ENCODE results near the gene TGFA. TPM values are rescaled to one million over a fixed set of nuclear protein-coding genes. Genes with fewer than 3 reads are reported as not detected.

Gene TGFA
- total and polyA plus RNA-seq, 2 experiments from 2014 or later, result 9.2 to 17.3 TPM

- H3K27me3 ChIP-seq (replicated peaks; ENCODE audit: insufficient read depth), result no peaks in the 10 kb centered on the region
- no peaks in the 10 kb centered on the region for H3K36me3 ChIP-seq (ENCODE audit: low read depth)
- no peaks in the 10 kb centered on the region for H3K9me2 ChIP-seq (ENCODE audit: insufficient read depth)
- TF ChIP-seq EZH2phosphoT487 (IDR thresholded peaks at IDR 0.05; ENCODE audit: insufficient read depth, low read depth) (no peak), EZH2 (IDR thresholded peaks at IDR 0.05; ENCODE audit: insufficient read depth, poor library complexity, severe bottlenecking) (no peak)
- H3K79me2 ChIP-seq (ENCODE audit: insufficient read depth), result no peaks in the 10 kb centered on the region
- no peaks in the 10 kb centered on the region for H4K20me1 ChIP-seq (ENCODE audit: insufficient read depth)
- 80 to 85% methylated on average over 4 of the region's 4 CpGs for WGBS, 2 experiments (ENCODE audit: low coverage in 1 of 2, low lambda C conversion rate in 2 of 2, missing lambda C conversion rate in 2 of 2)
- no peak overlapping the region for H3K27ac ChIP-seq
- DNase-seq, result no peak
- H3K9ac ChIP-seq, result no peak overlapping the region
- no peaks in the 10 kb centered on the region for H3F3A ChIP-seq (ENCODE audit: insufficient read depth)
- no peak overlapping the region for H3K4me2 ChIP-seq (ENCODE audit: unreplicated experiment)
- H2AFZ ChIP-seq, result no peak overlapping the region
- H3K4me1 ChIP-seq (ENCODE audit: insufficient read depth), result no peaks in the 10 kb centered on the region
- in situ Hi-C loops (cut with MboI), result no loop called here
- no peak overlapping the region for H3K4me3 ChIP-seq
- H3K9me3 ChIP-seq (ENCODE audit: low read depth), result peaks cover 3% of the 10 kb centered on the region
Observed at GRCh38 chr2:70534183-70534836, 19.3 kb downstream of the TGFA start.

GRCh38 chr2:70532244-70532935 lies 21.2 kb downstream of the TGFA start:
- H3K79me2 ChIP-seq (ENCODE audit: insufficient read depth), result no peaks in the 10 kb centered on the region
- no peaks in the 10 kb centered on the region for H3K4me1 ChIP-seq (ENCODE audit: insufficient read depth)
- H3K36me3 ChIP-seq (ENCODE audit: low read depth), result no peaks in the 10 kb centered on the region
- no peak overlapping the region for H3K27ac ChIP-seq
- no peak overlapping the region for H3K9ac ChIP-seq
- peaks cover 3% of the 10 kb centered on the region for H3K9me3 ChIP-seq (ENCODE audit: low read depth)
- H3K4me3 ChIP-seq, result no peak overlapping the region
- no peaks in the 10 kb centered on the region for H3K9me2 ChIP-seq (ENCODE audit: insufficient read depth)
- 79 to 80% methylated on average over 7 of the region's 7 CpGs for WGBS, 2 experiments (ENCODE audit: low coverage in 1 of 2, low lambda C conversion rate in 2 of 2, missing lambda C conversion rate in 2 of 2)
- H3F3A ChIP-seq (ENCODE audit: insufficient read depth), result no peaks in the 10 kb centered on the region
- H2AFZ ChIP-seq, result no peak overlapping the region
- in situ Hi-C loops (cut with MboI), result no loop called here
- H4K20me1 ChIP-seq (ENCODE audit: insufficient read depth), result no peaks in the 10 kb centered on the region
- no peak overlapping the region for H3K4me2 ChIP-seq (ENCODE audit: unreplicated experiment)
- H3K27me3 ChIP-seq (replicated peaks; ENCODE audit: insufficient read depth), result no peaks in the 10 kb centered on the region
- TF ChIP-seq EZH2 (IDR thresholded peaks at IDR 0.05; ENCODE audit: insufficient read depth, poor library complexity, severe bottlenecking), result no peak
- no peak for TF ChIP-seq EZH2phosphoT487 (IDR thresholded peaks at IDR 0.05; ENCODE audit: insufficient read depth, low read depth)
- no peak for DNase-seq

- Histone ChIP-seq H3K9me2 (ENCODE audit: insufficient read depth) (no peaks in the 10 kb centered on the region), H3K36me3 (ENCODE audit: low read depth) (no peaks in the 10 kb centered on the region), H3K4me1 (ENCODE audit: insufficient read depth) (no peaks in the 10 kb centered on the region), H3K27ac (no peak overlapping the region), H2AFZ (no peak overlapping the region), H3K9ac (no peak overlapping the region), H4K20me1 (ENCODE audit: insufficient read depth) (no peaks in the 10 kb centered on the region), H3K9me3 (ENCODE audit: low read depth) (peaks cover 2% of the 10 kb centered on the region), H3K4me3 (no peak overlapping the region), H3K4me2 (ENCODE audit: unreplicated experiment) (no peak overlapping the region), H3F3A (ENCODE audit: insufficient read depth) (no peaks in the 10 kb centered on the region), H3K79me2 (ENCODE audit: insufficient read depth) (no peaks in the 10 kb centered on the region), H3K27me3 (replicated peaks; ENCODE audit: insufficient read depth) (no peaks in the 10 kb centered on the region)
- 81 to 83% methylated on average over 3 of the region's 3 CpGs for WGBS, 2 experiments (ENCODE audit: low coverage in 1 of 2, low lambda C conversion rate in 2 of 2, missing lambda C conversion rate in 2 of 2)
- in situ Hi-C loops (cut with MboI), result no loop called here
- DNase-seq, result no peak
- TF ChIP-seq EZH2phosphoT487 (IDR thresholded peaks at IDR 0.05; ENCODE audit: insufficient read depth, low read depth) (no peak), EZH2 (IDR thresholded peaks at IDR 0.05; ENCODE audit: insufficient read depth, poor library complexity, severe bottlenecking) (no peak)
Observed at GRCh38 chr2:70531419-70532086, 22.1 kb downstream of the TGFA start.

- H3K9ac ChIP-seq, result no peak overlapping the region
- in situ Hi-C loops (cut with MboI), result no loop called here
- no peak for TF ChIP-seq EZH2phosphoT487 (IDR thresholded peaks at IDR 0.05; ENCODE audit: insufficient read depth, low read depth)
- no peak for TF ChIP-seq EZH2 (IDR thresholded peaks at IDR 0.05; ENCODE audit: insufficient read depth, poor library complexity, severe bottlenecking)
- H3K9me3 ChIP-seq (ENCODE audit: low read depth), result no peaks in the 10 kb centered on the region
- H3K9me2 ChIP-seq (ENCODE audit: insufficient read depth), result no peaks in the 10 kb centered on the region
- H3K36me3 ChIP-seq (ENCODE audit: low read depth), result no peaks in the 10 kb centered on the region
- no peak overlapping the region for H3K4me3 ChIP-seq
- H3K4me2 ChIP-seq (ENCODE audit: unreplicated experiment), result no peak overlapping the region
- H4K20me1 ChIP-seq (ENCODE audit: insufficient read depth), result no peaks in the 10 kb centered on the region
- no peak overlapping the region for H3K27ac ChIP-seq
- H3K4me1 ChIP-seq (ENCODE audit: insufficient read depth), result peaks cover 8% of the 10 kb centered on the region
- no peak overlapping the region for H2AFZ ChIP-seq
- H3F3A ChIP-seq (ENCODE audit: insufficient read depth), result peaks cover 2% of the 10 kb centered on the region; the same call in 1 of the 2 replicates
- 94 to 96% methylated on average over 2 of the region's 2 CpGs for WGBS, 2 experiments (ENCODE audit: low coverage in 1 of 2, low lambda C conversion rate in 2 of 2, missing lambda C conversion rate in 2 of 2)
- DNase-seq, result no peak
- H3K79me2 ChIP-seq (ENCODE audit: insufficient read depth), result no peaks in the 10 kb centered on the region
- H3K27me3 ChIP-seq (replicated peaks; ENCODE audit: insufficient read depth), result no peaks in the 10 kb centered on the region
Observed at GRCh38 chr2:70529610-70530009, 24.0 kb downstream of the TGFA start.
